Kasumi-1 (cell line): Measurements from ENCODE around the gene GSG1.
A peak's percentile ranks its signal among the peaks of the same experiment; 100 is the strongest.

ENCODE experiments used
- DNase-seq, 2 experiments: peaks; one replicate each; lab custom pipeline; 2025; lab: John Stamatoyannopoulos, UW

The GSG1 gene

GRCh38 chr12:13119826-13120225 is 16.4 kb upstream of the GSG1 start:
- no peak for DNase-seq

DNA sequence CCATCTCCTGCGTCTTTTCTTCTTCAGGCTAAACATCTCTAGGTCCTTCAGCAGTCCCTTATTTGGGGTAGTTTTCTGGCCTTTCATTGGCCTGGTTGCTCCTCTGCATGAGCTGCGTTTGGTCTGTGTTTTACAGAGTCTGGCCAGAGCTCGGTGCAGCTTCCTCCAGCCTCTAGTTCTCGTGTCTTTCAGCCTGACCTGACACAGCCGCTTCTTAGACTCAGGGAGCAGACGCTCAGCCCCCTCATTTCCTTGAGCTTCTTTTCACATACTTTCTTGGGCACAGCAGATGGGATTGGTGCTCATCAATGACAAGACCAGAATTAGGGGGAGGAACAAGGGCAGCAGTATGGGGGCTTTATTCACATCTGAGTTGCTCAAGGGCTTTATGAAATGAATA is 13.6 kb upstream of the GSG1 start:
- DNase-seq = no peak

GRCh38 chr12:13116259-13116658 is 12.8 kb upstream of the GSG1 start:
- DNase-seq = no peak

- DNase-seq = no peak
Observed at GRCh38 chr12:13114251-13115052, 11.0 kb upstream of the GSG1 start.

GRCh38 chr12:13112968-13113367 is 9.5 kb upstream of the GSG1 start:
- no peak for DNase-seq

- no peak for DNase-seq
Observed at GRCh38 chr12:13106666-13107065, 3.2 kb upstream of the GSG1 start.

- DNase-seq = no peak
Observed at GRCh38 chr12:13105781-13106180, 2.3 kb upstream of the GSG1 start.

- DNase-seq = peak in 1 of 2 experiments; percentile 12
Observed at GRCh38 chr12:13104409-13104808, 942 bp upstream of the GSG1 start.

DNA sequence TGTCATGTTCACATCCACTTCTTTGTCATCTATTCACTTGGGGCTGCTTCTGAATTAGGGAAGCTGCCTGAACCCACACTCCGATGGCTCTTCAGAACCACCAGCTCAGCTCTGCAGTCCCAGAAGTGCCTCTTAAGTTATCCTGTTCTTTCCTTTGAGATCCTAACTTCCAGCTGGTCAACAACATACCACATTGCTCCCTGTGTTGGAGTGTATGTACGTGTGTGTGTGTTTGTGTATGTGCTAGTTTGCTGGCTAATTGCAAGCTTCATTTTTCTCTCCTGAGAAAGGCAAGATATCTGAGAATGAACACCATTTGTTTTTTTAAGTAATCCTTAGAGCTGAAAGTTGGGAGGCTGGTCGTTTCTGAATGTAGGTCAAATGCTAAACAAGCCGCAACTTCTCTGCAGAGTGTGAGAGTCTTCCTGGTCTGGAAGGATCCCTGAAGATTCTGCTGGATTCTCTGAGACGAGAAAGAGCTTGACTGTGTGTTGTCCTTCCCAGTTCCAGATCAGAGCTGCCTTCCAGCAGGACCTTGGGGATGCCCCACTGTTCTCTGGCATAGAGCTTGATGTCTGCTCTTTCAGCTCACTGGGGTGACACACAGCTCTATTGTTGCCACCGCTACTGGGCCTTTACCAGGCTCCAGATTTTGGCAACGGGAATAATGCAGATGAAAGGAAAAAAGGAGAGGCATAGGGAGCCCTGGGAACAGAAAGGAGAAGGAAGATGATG is 839 bp downstream of the GSG1 start:
- DNase-seq = no peak

DNA sequence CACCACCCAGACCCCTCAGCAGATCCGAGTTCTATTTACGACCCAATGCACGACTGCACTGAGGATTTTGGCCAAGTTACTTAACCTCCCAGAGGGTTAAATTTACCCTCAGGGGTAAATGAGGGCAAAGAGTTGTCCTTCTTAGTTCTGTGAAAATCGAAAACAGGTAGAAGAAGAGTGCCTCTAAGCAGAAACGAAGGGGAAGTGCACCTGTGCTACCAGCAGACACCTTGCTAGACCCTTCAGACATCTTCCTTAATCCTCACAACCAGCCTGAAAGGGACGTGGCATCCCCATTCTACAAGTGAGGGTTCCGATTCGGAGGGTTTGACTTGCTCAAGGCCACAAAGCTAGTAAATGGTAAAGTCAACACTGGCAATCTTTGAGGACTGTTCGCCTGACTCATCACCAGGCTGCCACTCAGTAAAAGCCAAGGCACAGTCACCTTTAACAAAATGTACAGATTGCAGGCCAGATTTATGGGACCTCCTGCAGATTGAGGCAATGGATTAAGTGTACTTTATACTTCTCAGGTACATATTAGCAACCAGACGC is 1.6 kb downstream of the GSG1 start:
- no peak for DNase-seq

GRCh38 chr12:13100882-13101769 is 2.3 kb downstream of the GSG1 start:
- DNase-seq = peak; percentile 76 to 79

- peak in 1 of 2 experiments; percentile 42 for DNase-seq
Observed at GRCh38 chr12:13100605-13100881, 2.9 kb downstream of the GSG1 start.

DNA sequence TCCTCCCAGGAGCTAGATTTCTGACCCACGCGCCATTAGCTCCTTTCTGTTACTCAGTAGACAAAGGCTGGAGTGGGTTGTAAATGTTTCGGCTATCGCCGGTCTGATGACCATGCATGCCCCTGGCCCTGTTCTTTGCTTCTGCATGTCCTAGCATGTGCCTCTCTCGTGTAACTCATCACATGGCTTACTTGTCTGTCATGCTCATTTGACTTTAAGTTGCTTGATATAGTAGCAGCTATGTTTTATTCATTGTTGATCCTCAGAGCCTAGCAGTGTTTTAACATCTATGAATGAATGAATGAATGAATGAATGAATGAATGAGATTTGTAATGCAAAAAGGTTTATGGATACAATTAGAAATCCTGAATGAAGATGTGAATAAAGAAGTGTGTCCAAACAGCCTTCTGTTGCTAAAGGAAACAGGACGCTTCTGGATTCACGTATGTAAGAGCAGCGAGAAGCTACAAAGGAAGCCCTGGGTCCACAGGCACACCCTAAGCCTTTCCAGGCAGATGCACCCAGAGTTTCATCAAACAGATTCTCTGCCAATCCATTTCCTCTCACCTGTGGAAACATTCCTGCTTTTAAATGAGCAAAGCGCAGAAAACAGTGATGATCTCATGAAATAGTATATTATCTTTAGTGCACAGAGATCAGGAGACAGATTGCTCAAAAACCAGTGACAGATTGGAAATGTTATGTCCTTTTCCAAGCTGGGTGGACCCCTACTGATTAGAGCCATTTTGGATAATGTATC is 3.4 kb downstream of the GSG1 start:
- DNase-seq = no peak

DNA sequence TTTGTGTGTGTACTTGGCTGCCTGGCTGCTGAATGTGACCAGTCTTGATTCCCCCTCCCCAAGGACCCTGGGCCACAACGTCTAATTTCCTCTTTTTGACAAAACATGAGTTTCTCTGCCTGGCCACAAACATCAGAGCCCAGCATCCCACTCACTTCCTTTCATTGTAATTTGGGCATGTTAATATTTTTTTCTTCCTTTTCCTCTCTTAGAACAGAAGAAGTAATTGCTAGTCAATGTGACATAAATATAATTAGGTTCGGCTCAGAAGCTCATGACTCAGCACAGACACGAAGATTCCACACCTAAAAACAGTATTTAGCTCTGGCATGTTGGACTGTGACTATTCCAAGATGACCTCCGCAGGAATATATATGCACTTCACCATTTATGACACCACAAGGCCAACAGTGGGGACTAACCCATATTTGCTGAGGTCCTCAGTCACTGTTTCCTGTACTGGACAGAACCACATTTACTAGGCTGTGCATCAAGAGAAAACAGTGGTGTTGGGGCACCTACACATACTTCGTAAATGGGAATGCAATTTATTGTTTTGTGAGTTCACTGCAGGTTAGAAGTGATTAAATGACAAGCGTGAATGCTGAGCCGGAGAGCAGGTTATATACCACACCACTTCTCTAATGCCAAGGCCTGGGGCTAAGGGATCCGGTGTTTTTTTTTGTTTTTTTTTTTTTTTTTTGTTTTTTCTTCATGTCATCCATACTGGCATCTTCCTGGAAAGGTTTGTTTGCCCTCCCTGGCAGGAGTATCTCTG is 4.2 kb downstream of the GSG1 start:
- peak; percentile 53 to 63 for DNase-seq

GRCh38 chr12:13097491-13098011 is 5.9 kb downstream of the GSG1 start:
- no peak for DNase-seq

GRCh38 chr12:13095266-13095995 is 8.0 kb downstream of the GSG1 start:
- DNase-seq = no peak

DNA sequence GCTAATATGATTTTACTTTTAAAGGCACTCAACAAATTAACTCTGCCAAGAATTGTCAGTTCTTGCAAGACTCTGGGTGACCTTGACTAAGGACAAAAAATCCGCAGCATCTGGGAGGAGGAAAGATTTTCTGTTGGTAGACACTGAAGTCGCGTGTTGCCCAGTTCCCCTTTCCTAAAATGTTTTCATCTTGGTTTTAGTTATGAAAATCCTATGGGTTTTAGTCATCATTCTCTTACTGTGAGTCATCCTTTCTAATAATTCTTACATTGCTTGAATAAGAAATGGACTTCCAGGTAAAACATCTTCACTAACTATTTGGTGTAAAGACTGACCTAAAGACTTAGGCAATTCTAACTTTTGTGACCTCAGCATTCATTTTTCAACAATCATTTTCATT is 9.1 kb downstream of the GSG1 start:
- peak in 1 of 2 experiments; percentile 17 for DNase-seq

GRCh38 chr12:13093848-13094220 is 9.6 kb downstream of the GSG1 start:
- DNase-seq = no peak

- DNase-seq = no peak
Observed at GRCh38 chr12:13093191-13093847, 10.1 kb downstream of the GSG1 start.
